HG03354 (cell line): ENCODE measurements around the gene RFTN1.
A peak's percentile ranks its signal among the peaks of the same experiment; 100 is the strongest.

Source experiments
- ATAC-seq: cut with Tn5 transposase; IDR thresholded peaks from one replicate; pipeline ENCODE4 v1.9.1; 2021; ENCODE audit warnings: mild to moderate bottlenecking; ENCODE audit not compliant: unreplicated experiment, poor library complexity, severe bottlenecking

The RFTN1 gene

DNA sequence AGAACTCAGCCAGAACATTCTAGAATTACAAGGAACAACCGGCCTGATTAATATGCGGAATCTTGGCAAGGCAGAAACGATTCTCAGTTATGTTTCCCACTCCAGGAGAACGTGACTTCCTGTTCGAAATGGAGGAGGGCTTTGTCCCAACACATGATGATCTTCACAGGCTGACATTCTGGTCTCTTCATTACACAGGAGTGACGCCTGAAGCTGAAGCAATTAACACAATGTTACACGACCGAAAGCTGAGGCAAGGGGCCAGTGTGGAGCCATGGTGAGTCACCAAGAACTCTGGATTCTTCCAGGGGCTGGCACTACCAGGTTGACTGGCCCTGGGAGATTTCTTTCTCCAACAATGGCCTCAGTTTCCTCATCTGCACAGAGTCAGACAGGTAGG lies 40.9 kb downstream of the RFTN1 start:
- no peak for ATAC-seq

DNA sequence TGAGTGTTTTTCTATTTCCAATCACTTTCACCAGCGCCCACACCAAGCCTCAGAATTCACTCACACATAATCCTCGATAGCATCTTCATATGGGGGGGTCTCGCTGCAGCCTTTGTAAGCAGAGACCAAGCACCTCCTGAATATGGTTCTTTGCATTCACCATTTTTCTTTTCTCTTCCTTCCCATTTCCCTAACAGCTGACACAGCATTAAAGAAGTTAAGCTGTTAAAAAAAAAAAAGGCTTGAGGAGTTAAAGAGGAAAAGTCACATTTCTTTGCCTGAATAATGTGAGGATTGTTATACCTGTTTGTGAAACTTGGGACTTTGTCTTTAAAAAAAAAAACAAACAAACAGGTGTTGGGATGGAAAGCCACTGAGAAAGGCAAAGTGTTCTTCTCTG lies 41.6 kb downstream of the RFTN1 start:
- ATAC-seq: no peak

DNA sequence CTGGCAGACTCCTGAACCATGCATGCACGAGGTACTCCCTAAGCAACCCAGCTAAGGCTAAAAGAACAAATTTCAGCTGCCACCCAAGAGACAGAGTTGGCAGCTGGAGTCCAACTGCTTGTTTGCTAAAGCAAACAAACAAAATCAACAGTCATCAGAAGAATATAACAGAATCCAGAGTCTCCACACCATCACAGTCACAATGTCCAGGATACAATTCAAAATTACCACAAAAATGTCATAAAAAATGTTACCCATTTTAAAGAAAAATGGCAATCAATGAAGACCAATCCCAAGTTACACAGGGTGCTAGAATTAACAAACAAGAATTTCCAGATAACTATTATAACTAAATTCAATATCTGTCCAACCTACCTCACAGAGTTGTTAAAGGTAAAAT lies 42.9 kb downstream of the RFTN1 start:
- no peak for ATAC-seq

DNA sequence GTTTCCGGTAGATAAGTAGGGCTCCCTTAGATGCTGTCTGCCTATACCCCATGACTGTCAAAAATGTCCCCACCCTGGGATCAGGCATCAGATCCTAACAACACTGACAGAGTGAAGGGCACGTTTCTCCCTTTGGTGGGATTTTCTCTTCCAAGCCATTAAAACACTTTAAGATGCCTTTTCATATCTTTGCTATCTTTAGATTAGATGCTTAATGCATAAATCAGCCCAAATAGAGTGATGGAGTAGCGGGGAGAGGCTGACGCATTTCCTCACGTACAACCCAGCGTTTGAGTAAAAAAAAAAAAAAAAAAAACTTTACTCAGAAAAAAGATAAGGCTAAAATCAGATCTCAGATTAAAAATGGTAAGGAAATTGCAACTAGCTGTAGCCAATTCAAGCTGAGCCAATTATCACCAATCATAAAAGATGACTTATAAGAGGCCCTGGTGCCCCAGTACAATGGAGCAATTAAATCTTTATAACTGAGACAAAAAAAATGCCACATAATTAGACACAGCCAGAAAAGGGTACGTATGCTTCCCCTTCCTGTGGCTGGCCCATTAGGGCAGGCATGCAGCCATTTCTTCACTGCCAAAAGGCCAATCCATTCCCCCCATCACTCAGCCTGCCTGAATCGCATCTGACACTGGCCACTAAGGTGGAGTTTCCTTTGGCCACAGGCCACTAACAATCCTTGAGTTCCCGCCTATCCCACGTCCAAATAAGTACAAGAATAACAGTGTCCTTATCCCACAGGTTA lies 45.0 kb downstream of the RFTN1 start:
- no peak for ATAC-seq

DNA sequence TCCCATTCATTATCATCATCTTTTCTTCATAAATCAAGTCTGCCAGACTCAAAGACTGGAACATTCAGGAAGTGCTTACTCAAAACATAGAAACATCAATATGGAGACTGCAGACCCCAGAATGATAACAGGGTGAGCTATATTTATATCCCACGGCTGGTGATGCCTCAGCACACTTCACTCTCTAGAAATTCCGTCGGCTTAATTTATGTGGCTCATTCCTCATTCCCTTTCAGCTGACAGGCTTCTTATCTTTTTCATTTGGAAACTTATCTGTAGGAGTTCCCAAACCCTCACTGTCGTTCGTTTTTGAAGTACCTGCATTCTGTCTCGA lies 45.5 kb downstream of the RFTN1 start:
- no peak for ATAC-seq

DNA sequence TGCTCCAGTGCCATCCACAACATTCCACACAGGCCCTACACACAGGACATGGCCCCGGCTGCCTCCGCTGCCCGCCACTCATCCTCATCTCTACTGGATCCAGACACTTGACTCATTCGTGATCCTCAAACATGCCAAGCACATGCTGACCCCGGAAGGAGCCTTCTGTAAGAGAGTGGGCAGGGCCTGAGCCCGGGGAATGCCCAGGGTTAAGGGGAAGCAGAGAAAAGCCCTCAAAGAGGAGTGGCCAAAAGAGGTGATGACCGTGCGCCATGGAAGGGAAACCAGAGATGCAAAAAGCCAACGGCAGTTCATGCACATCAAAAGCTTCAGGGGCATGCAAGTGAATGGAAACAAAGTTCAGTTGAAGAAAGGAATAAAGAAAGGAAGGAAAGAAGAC lies 46.1 kb downstream of the RFTN1 start:
- ATAC-seq: peak; percentile 90

DNA sequence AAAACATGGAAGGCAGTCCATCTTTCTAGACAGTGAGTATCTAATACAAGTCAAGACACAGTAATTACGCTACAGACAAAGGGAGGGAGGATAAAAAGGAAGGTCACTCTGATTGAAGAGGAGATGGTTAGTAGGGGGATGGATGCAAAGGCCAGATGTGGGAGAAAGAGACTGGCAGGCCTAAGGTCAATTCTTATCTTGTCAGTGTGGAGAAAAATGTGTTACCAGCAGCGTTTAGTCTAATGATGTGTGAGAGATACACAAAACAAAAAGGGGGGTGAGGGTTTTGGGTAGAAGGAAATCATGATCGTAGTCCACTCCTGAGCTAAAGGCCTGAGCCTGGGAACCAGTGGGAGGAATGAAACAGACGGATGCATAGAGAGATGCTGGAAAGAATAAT lies 46.7 kb downstream of the RFTN1 start:
- no peak for ATAC-seq

DNA sequence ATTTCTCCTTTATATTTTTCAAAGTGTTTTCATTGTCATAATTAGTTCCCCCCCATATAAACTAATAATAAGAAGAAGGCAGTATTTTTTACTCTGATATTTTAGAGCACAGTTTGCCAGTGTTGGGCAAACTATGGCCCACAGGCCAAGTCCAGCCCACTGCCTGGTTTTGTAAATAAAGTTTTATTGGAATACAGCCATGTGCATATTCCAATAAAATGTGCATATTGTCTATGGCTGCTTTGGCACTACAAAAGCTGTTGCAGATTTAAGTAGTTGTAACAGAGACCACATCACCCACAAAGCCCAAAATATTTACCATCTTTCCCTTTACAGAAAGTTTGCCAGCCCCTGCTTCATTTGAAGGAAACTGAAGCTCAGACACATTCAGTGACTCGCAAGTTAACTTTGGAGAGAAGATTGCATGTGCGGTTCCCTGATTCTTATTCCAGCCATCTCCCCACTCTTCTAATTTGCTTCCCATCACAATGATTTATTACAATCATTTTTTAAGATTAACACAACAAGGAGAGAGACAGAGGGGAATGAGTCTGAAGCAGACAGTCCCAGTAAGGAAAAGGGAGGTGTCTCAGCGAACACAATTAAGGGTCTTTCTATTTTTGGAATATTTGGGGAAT lies 48.9 kb downstream of the RFTN1 start:
- no peak for ATAC-seq

DNA sequence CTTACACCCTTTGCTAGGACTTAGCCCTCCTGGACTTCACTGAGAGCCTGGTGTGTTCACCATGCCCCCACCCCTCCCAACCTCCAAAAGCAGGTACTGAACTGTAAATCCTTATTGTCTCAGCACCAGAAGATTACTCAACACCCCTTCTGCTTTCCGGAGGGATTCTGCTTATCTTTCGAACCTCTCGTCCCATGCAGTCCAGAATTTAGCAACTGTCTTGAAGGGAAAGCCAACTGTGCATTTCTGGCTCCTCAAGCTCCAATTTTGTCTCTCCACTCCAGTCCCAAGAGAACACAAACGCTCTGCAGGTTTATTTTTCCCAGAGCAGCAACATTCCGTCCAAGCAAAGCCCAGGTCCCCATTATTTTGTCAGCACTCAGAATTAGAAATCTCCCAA lies 49.6 kb downstream of the RFTN1 start:
- ATAC-seq: no peak

DNA sequence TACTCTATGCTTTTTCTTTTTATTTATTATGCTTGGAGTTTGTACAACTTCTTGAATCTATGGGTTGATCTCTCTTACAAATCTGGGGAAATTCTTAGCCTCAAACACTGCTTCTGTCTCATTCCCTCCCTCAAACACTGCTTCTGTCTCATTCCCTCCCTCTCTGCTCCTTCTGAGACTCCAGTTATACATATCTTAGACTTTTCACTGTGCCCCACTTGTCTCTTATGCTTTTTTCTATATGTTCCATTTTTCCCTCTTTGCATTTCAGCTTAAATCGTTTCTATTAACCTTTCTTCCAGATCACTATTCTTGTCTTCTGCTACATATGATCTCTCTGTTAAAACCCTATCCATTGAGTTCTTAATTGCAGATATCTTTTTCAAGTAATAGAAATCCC lies 50.4 kb downstream of the RFTN1 start:
- no peak for ATAC-seq

DNA sequence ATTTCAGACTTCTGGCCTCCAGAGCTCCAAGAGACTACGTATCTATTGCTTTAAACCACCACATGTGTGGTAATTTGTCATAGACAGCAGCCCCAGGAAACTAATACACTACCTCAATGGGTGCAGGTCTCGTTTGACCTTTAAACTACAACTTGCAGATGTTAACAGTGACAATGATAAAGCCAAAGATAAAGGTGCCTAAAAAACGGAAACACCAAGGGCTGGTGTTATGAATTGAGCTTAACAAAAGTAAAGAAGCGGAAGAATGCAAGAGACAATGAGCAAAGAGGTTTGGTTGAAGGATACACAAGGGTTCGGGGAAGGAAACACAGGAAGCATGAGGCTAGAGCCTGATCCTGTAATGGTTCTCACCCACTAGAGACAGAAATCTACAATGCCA lies 50.8 kb downstream of the RFTN1 start:
- no peak for ATAC-seq

DNA sequence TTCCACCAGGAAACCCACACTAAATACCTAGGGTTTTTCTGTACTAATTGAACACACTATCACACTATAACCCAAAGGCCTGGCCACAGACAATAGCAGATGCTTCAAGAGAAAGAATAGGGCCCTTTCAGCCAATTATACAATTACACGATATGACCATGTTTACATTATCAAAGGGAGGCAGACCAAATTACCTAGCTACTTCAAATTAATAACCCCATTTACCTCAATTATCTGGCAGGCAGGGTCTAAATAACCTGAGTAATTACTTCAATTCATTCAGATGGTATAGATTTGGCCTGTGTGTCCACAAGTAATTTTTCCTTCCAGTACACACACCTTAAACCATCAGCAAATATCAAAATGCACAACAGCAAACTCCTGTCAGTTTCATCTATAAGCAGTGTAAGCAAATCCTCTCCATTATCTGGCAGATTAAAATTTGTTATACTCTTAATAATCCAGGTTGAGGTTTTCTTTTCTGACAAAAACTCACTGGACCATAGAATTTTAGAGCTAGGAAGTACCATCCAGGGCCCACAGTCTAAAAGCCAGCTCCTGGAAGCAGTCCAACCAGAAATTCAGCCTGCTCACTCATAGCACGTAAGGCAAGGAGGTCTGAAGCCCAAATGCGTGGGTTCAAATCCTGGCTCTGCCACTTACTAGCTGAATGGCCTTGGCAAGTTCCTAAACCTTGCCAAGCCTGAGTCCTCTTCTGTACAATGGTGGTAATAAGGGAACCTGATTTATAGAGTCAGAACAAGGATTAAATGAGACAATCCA lies 51.8 kb downstream of the RFTN1 start:
- no peak for ATAC-seq

DNA sequence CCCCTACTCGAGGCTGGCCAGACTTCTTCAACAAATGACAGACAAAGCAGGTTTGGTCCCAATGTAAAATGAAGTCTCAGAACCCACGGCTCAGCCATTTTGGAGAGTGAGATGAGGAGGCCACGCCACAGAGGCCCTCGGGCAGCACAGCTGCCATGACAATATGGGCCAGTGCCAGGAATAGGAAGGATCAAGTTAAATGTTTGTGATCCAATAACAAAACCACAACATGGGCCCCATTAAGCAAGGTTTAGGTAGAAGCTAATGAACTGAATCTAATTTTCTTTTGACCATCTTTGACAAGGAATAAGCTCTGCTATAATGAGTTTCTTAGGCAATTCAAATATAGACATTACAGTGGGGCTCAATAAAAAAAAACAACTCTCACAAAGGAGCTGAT lies 52.6 kb downstream of the RFTN1 start:
- no peak for ATAC-seq

DNA sequence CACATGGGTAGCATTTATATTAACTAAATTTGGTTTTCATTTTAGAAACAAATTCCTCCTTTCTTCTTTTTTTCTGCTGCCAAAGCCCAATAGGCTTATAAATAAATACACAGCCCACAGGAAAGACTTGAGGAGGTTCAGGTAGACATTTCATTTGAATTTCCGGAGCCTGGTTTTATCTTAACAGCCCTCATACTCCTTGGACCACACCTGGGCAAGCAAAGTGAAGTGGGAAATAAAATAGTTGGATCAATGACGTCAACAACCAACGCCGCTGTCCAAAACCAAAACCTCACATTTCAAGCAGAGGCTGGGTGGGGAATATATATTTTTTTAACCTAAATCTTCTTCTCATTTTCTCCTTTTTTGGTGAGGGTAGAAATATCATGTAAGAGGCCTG lies 53.2 kb downstream of the RFTN1 start:
- ATAC-seq: no peak

DNA sequence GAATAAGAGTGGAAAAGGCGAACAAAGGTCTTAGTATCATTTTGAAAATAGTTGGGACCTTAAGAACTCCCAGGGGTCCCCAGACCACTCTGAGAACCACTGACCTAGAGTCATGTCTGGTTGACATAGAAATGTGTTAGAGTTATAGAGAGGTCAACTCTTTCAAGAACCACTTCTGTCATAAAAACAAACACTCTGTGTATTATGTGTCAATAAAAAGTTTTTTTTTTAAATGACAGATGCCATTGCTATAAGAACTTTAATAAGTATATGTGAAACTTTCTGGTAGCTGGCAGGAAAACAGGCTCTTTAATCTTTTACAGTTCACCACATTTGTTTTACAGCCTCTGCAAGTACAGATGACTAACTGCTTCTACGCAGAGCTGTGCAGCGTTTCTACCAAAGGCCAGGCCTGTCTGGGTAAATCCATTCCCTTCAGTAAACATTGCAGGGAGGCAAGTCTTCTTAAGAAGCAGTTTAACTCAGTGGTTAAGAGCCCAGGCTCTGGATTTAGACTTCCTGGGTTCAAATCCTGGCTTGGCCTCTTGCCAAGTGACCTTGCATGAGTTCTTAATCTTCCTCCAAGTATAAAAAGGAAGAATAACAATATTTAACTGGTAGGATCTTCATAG lies 56.6 kb downstream of the RFTN1 start:
- no peak for ATAC-seq

DNA sequence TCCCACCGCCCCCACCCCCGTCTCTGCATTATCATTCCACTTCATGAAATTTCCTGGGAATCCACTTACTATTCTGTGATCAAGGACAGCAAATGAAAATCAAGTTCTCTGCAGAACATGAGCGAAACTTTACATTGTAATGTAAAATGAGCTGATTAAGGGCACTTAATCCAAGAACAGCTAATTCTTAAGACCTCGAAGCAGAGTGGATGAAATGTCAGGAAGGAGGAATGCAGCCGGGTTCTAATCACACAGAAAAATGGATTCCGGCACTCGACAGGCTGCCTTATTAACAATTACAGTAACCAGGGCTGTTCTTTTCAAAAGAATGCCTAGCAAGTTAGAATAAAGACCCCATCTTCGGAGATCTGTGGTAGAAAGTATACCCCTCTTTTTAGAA lies 57.5 kb downstream of the RFTN1 start:
- ATAC-seq: no peak

DNA sequence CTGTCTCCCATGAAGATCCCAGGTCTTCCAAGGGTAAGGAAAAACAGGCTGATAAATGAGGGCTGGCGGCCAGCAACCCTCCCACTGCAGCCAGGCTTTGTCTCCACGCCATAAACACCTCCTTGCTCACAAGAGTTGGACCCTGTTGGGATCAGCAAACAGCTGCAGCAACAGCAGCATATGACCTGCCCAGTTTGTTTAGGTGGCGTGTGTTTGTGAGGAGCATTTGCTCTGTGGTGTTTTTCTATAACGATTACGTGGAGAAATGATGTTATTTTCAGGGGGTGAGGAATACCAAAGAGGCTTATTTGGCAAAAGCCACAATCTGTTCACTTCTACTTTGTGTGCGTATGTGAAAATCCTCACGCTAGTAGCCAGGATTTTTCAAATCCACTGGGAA lies 58.5 kb downstream of the RFTN1 start:
- ATAC-seq: no peak

DNA sequence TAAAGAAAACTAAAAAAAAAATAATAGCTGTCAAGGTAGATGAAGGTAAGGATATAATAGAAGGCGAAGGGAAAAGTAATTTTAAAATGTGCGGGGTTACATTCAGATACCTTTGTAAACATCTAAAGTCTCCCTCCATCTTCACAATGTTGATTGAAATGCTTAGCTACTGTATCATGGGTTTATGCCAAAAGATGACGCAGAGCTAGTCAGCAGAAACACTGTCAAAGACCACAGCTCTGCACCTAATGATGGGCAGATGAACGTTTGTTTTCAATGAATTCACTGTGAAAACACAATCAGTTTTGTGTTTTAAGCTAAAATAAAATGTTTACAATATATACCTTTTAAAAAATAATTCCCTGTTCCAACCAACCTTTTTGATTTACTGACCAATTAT lies 61.2 kb downstream of the RFTN1 start:
- ATAC-seq: no peak

DNA sequence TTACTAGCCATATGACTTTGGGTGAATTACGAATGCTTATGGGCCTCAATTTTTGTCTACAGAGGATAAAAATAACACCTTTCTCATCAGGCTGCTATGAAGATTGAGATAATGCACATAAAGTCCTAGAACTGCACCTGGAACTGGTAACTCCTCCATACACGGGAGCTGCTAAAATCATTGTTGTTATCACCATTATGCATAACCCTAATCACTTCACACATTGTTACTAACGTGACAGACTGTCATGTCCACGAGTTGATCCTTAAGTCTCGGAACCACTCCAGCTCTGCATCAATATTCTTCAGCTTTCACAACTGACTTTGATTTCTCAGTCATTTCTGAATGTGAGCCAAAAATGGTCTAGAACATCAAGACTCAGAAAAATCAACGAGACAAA lies 64.1 kb downstream of the RFTN1 start:
- ATAC-seq: no peak

DNA sequence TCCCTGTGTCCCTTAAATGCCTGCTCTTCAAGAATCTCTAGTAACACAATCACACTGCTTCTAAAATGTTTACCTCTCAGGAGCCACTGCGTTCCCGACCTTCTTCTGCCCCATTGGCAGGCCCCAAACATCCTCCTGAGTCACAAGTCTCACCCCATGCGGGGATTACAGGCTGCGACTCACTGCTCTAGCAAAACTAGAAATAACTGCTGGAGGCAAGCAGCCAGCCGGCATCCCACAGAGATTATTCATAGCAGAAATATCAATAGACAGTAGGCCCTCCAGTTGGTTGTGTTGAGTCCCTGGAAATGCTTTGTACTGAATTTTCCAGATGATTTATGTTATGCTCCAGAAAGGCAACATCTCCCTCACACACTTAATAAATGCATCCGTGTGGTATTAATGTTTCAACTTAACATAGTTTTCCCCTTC lies 64.8 kb downstream of the RFTN1 start:
- no peak for ATAC-seq

DNA sequence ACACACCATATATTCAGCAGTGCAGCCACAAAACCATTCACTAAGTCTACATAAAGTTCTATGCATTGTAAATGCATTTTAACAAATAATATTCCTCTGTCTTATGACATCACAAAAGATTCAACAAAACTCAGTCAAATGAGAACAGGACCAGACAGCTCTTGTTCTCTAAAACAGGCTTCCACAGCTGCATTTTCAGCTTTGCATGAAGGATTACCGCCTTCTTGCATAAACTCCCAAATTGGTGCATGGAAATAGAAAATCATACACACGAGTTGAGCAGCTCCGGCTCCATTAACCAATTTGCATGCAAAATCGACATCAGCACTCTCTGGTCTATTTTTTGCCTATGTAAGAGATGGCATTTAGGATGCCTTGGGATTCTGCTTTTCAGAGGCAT lies 66.4 kb downstream of the RFTN1 start:
- ATAC-seq: no peak
